K562 (cell line): ENCODE results near the gene CNOT1.

Experiments
- ATF7 ChIP-seq: fragments of 450-650 bp; IDR thresholded peaks from 2 replicates; pipeline ENCODE4 v1.7.1; 2014; ENCODE audit warnings: mild to moderate bottlenecking, moderate library complexity
- MAFK ChIP-seq: IDR thresholded peaks from 2 replicates; pipeline ENCODE4 v1.6.1; 2011; ENCODE audit warnings: low read length, improper control_type of control experiment
- MYBL2 ChIP-seq, 2 experiments: fragments of 450-650 bp in 1 of 2; sonication (generic) in 1 of 2; formaldehyde crosslinking in 1 of 2; IDR thresholded peaks; 2 replicates each; pipeline versions ENCODE4 v1.6.1 to v1.8.1; 2017 to 2022; ENCODE audit warnings: borderline replicate concordance in 1 of 2, inconsistent platforms in 1 of 2, low read depth in 1 of 2, mild to moderate bottlenecking in 1 of 2, missing genetic modification reagents in 1 of 2, moderate library complexity in 1 of 2
- NFIC ChIP-seq: fragments of 450-650 bp; IDR thresholded peaks from 2 replicates; pipeline ENCODE4 v1.6.1; 2017; ENCODE audit warnings: mild to moderate bottlenecking, inconsistent platforms
- POLR2AphosphoS5 ChIP-seq: IDR thresholded peaks from 2 replicates; pipeline ENCODE4 v1.6.1; 2011; ENCODE audit warnings: mild to moderate bottlenecking, low read depth, low read length, moderate library complexity; ENCODE audit not compliant: control insufficient read depth, insufficient read depth
- RNF2 ChIP-seq: sonication (generic); IDR thresholded peaks from 2 replicates; pipeline ENCODE4 v1.6.1; 2016
- ZNF212 ChIP-seq: fragments of 450-650 bp; formaldehyde crosslinking; IDR thresholded peaks from 2 replicates; pipeline ENCODE4 v1.4.0; 2020; ENCODE audit warnings: mild to moderate bottlenecking
- TF ChIP-seq, protein P1 (sequence below), 3 experiments: IDR thresholded peaks in 2 of 3; conservative IDR thresholded peaks in 1 of 3; 2 replicates each; pipeline ENCODE4 v1.5.1; 2011 to 2012; ENCODE audit warnings: low read length in 3 of 3, mild to moderate bottlenecking in 3 of 3, control low read depth in 2 of 3, improper control_type of control experiment in 1 of 3, inconsistent platforms in 1 of 3, low read depth in 1 of 3, mixed read lengths in 1 of 3, moderate library complexity in 1 of 3; ENCODE audit not compliant: insufficient read depth in 2 of 3
- TF ChIP-seq, protein P2 (sequence below): fragments of 250-450 bp; sonication (Bioruptor Pico); IDR thresholded peaks from 2 replicates; pipeline ENCODE4 v1.5.0; 2021; ENCODE audit warnings: mild to moderate bottlenecking, borderline replicate concordance
- TF ChIP-seq, protein P3 (sequence below): sonication (generic); formaldehyde crosslinking; IDR thresholded peaks from 2 replicates; pipeline ENCODE4 v1.9.0; 2022; ENCODE audit warnings: mild to moderate bottlenecking, missing genetic modification reagents

DNA sequence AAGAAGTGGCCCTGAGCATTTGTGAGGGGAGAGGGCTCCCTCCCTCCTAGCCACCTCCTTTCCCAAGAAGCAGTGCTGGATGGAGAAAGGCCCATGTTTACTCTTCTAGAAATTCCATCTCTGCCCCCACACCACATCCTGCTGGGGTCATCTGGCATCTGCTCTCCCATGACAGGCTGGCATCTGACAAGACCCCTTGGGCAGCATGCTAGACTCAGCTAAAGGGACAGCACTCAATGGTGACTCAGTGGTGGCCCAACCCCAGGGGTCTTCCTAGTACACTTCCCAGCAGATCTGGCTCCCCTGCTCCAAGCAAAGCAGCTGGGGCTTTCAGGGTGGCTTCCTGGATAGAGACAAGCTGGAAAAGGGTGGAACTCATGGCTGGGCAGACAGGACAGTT lies 40.6 kb upstream of the CNOT1 start:
- TF ChIP-seq MYBL2 (IDR thresholded peaks at IDR 0.05; ENCODE audit: low read depth): no peak
- TF ChIP-seq MYBL2 (CRISPR knock-in tag; IDR thresholded peaks at IDR 0.05; ENCODE audit: borderline replicate concordance): no peak
- TF ChIP-seq ZNF212 (CRISPR knock-in tag): no peak
- no peak for TF ChIP-seq POLR2AphosphoS5
- TF ChIP-seq RNF2: no peak
- TF ChIP-seq, protein P1, sequence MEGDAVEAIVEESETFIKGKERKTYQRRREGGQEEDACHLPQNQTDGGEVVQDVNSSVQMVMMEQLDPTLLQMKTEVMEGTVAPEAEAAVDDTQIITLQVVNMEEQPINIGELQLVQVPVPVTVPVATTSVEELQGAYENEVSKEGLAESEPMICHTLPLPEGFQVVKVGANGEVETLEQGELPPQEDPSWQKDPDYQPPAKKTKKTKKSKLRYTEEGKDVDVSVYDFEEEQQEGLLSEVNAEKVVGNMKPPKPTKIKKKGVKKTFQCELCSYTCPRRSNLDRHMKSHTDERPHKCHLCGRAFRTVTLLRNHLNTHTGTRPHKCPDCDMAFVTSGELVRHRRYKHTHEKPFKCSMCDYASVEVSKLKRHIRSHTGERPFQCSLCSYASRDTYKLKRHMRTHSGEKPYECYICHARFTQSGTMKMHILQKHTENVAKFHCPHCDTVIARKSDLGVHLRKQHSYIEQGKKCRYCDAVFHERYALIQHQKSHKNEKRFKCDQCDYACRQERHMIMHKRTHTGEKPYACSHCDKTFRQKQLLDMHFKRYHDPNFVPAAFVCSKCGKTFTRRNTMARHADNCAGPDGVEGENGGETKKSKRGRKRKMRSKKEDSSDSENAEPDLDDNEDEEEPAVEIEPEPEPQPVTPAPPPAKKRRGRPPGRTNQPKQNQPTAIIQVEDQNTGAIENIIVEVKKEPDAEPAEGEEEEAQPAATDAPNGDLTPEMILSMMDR (IDR thresholded peaks at IDR 0.05 in 2 of 3, conservative IDR thresholded peaks at IDR 0.05 in 1 of 3; ENCODE audit: insufficient read depth in 2 of 3, low read depth in 1 of 3, low read length in 3 of 3): no peak
- no peak for TF ChIP-seq NFIC
- no peak for TF ChIP-seq ATF7
- no peak for TF ChIP-seq MAFK
- TF ChIP-seq, protein P2, sequence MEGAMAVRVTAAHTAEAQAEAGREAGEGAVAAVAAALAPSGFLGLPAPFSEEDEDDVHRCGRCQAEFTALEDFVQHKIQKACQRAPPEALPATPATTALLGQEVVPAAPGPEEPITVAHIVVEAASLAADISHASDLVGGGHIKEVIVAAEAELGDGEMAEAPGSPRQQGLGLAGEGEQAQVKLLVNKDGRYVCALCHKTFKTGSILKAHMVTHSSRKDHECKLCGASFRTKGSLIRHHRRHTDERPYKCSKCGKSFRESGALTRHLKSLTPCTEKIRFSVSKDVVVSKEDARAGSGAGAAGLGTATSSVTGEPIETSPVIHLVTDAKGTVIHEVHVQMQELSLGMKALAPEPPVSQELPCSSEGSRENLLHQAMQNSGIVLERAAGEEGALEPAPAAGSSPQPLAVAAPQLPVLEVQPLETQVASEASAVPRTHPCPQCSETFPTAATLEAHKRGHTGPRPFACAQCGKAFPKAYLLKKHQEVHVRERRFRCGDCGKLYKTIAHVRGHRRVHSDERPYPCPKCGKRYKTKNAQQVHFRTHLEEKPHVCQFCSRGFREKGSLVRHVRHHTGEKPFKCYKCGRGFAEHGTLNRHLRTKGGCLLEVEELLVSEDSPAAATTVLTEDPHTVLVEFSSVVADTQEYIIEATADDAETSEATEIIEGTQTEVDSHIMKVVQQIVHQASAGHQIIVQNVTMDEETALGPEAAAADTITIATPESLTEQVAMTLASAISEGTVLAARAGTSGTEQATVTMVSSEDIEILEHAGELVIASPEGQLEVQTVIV (CRISPR knock-in tag): no peak
- TF ChIP-seq, protein P3, sequence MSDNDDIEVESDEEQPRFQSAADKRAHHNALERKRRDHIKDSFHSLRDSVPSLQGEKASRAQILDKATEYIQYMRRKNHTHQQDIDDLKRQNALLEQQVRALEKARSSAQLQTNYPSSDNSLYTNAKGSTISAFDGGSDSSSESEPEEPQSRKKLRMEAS (CRISPR knock-in tag): no peak
